GM21576 (cell line): ENCODE data around the gene ETV3.

Experiments used
- ATAC-seq: cut with Tn5 transposase; IDR thresholded peaks from one replicate; pipeline ENCODE4 v1.9.1; 2021; ENCODE audit warnings: mild to moderate bottlenecking, moderate library complexity; ENCODE audit not compliant: unreplicated experiment

Gene ETV3

DNA sequence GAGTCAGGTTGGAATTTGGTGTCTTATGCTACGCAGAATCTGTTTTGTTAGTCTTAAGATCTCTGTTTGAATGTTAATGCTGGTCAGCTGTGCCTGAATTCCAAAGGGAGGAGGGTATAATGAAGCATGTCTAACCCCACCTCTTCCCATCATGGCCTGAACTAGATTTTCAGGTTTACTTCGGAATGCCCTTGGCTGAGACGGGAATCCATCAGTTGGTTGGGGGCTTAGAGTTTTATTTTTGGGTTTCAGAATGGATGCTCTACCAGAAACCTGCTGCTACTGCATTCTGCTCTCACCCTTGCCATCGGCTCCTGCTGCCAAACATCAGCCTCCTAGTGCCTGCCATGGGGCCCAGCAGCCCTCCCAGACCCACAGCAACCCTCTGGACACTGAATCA is 24.1 kb upstream of the ETV3 start:
- ATAC-seq, result no peak

- no peak for ATAC-seq
These were observed 23.7 kb upstream of the ETV3 start for GRCh38 chr1:157161901-157162300.

DNA sequence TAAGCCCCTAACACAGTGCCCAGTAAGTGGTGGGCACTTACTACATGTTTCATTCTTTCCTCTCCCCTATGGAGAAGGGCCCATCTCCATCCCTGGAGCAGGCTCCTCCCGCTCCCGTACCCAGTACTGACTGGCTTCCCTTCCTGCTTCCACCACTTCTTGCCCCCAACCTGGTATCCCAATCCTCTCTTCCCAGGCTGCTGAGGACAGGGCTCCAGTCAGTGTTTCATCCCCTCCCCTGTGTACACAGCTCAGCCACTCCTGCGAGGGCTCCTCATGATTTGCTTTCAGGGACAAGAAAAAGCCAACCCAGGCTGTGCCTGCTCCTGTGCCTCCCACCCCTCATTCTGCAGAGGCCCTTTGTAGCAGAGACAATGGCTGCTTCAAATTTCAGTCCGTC is 20.8 kb upstream of the ETV3 start:
- no peak for ATAC-seq

DNA sequence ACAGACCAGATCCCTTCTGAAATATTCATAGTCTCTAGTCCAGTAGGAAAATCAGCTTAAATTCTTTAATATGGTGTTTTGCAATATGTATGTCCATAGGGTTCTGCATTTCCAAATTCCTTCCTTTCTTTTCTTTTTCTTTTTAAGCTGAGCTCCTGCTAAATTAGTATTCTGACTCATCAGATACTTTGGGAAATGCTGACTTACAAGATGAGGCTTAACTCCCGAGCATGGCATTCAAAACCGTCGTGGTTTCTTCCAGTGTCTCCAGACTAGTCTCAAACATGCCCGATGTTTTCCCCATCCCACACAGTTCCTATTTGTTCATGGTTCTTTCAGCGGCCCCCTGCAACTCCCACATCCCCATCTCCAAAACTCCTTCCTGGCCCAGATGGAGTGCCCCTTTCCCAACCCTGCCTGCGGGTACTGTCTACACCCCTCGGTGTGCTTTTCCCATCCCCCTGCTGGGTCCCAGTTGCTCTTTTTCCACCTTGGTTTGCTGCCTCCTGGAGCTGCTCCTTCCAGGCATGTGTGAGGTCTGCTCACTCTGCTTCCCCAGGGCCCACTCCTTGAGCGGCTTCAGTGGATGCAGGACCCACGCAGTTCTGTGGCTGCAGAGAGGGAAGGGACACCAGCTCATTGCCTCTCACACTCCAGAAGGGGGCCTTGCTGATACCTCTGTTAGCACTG is 19.5 kb upstream of the ETV3 start:
- ATAC-seq, result no peak

GRCh38 chr1:157156058-157156541 is 17.9 kb upstream of the ETV3 start:
- no peak for ATAC-seq

DNA sequence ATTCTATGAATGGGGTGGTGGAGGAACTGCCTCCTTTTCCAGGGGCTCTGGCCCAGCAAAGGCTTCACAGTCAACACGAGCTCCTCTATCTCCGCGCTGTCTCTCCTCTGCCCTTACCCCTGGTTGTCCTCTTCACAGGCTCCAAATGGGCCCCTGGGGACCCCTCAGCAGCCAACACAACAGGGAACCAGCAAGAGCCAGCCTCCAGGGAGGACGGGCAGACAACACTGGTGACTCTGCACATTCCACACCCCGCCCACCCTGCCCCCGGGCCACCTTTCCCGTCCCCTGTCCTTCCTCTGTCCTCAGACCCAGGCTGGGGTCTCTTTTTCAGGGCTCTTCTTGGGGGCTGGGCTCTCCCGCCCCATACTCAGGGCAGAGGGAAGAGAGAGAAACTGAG is 17.5 kb upstream of the ETV3 start:
- no peak for ATAC-seq

DNA sequence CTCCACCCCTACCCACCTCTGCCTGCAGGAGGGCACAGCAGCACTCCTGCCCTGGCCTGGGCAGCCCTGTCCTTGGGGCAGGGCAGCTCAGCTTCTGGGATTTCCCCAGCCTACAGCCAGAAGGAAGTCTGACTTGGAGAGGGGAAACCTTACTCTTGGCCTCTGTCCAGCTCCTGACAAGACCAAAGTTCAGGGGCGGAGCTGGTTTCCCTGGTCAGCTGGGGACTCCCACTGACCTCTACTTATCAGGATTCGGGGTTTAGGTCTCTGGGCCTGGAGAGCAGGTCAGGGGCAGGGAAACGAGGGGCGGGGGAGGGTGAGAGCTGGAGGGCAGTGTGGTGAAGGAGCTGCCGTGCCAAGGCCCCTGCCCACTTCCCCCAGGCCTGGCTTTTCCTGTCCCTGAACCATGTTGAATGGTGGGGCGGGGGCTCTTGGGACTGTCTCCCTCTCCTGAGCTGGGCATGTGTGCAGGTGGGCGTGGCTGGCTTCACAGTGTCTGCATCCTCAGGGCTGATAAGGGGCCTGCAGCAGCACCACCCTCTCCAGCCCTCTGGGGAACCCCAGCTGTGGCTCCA is 16.8 kb upstream of the ETV3 start:
- ATAC-seq, result no peak

GRCh38 chr1:157154291-157154690 is 16.1 kb upstream of the ETV3 start:
- no peak for ATAC-seq

DNA sequence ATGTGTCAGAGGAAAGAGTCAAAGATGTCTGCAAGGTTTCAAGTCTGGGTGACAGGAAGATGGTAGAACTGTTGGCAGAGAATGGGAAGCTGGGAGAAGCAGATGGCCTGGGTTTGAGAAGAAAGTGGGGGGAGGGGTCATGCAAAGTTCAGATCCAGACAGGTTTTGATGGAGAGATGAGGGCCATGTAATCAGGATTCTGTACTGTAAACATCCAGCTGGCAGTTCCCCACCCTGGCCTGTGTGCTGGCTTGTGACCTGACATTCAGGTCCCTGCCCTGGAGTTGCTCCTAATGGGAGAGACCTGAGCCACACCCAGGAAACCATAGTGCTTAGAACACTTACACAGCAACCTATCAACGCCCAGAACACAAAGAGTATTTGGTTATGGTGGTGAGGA is 15.6 kb upstream of the ETV3 start:
- no peak for ATAC-seq

GRCh38 chr1:157152510-157152909 is 14.3 kb upstream of the ETV3 start:
- no peak for ATAC-seq

DNA sequence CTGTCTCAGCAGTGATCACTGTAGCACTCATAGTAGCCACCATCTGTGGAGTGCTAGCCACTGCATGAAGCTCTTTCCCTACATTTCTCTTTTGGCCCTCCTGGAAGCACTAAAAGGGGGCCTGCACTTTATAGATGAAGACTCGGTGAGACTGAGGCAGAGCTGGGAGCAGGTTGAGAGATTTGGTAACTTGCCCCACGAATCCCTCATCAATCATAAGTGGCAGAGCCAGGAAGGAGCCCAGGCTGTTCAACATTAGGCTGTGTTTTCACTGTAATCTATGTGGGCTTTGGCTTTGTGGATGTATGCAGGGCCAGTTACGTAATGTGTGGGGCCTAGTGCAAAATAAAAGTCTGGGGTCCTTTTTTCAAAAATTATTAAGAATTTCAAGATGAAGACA is 13.3 kb upstream of the ETV3 start:
- no peak for ATAC-seq

GRCh38 chr1:157151073-157151472 is 12.9 kb upstream of the ETV3 start:
- ATAC-seq, result no peak

DNA sequence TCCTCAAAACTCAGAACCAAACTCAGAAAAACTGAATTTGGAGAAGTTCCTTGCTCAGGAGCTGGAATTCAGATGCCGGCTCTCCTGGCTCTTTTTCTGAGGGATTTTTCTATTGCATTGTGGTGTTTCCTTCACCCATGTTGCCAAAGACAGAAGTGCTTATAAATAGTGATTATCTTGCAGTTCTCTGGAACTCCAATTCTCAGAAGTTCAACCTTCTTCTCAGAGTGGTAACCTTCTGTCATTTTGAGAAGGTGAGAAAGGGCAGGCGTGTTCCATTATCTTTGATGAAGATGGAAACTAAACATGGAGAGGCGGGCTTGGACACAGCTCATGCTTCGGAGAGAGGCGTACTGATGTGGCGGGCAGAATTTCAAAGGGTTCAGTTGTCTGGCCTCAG is 12.4 kb upstream of the ETV3 start:
- no peak for ATAC-seq

DNA sequence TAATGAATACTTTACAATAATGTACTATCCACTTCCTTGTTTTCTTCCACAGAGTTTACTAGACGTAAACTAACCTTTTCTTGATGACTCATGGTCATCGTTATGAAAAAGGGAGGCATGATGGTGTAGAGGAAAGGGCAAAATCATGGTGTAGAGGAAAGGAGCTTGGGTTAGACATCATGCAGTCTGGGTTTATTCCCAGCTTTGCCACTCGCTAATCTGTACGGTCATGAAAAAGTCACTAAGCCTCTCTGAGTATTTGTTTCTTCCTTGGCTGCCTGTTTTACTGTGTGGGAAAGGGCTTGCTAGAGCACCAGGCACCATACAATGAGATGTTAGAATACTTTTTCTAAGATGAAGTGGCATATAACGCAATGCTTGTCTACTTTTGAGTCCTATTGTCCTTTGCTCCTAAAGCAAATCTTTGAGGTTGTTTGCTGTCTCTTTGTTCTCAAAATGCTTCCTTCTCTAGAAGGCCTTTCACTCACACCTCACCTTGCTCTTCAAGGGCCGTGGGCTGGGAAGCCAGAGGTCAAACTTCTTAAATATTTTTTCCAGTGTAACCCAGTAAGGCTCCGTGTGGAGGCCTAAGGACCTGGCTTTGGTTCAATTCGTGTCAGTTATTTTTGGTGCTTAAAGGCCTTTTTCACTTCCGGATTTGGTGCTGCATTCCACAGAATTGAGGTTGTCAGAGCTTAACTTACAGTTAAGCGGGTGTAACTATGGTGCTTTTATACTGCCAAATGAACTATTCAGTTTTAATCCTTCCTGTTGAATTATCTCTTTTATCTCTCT is 9.9 kb upstream of the ETV3 start:
- ATAC-seq, result no peak

DNA sequence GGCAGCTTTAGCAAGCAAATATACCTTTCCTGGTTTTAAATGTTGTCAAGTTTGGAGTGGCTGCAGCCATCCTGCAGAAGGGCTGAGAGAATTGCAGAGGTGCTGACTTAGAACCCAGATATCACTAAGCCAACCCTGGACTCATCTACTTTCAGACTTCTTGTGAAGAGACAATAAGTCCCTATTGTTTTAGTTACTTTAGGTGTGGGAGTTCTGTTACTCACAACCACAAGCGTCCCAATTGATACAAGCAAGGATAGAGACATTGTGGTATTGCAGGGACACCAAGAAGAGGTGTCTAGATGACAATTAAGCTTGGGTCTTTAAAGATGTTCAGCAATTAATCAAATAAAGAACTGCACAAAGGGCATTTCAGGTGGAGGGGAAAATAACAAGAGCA is 8.8 kb upstream of the ETV3 start:
- ATAC-seq, result no peak

DNA sequence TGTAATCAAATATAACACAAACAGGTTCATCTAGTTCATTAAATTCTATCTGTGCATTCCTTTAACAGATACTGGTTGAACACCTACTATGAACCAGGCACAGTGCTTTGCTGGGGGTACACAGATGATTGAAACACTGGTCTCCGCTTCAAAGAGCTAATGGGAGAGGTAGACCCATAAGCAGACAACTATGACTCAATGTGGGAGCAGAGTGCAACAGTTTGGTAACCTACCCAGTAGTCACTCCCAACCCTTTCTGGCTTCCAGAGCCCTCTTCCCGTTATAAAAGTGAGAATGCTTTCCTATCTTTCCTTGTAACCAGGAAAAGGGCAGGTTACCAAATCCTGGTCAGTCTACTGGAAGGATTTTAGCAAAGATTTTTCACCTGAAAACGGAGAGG is 8.0 kb upstream of the ETV3 start:
- ATAC-seq, result no peak

GRCh38 chr1:157145076-157145475 is 6.9 kb upstream of the ETV3 start:
- ATAC-seq, result no peak

- ATAC-seq, result no peak
These were observed 6.3 kb upstream of the ETV3 start for GRCh38 chr1:157144509-157144908.

DNA sequence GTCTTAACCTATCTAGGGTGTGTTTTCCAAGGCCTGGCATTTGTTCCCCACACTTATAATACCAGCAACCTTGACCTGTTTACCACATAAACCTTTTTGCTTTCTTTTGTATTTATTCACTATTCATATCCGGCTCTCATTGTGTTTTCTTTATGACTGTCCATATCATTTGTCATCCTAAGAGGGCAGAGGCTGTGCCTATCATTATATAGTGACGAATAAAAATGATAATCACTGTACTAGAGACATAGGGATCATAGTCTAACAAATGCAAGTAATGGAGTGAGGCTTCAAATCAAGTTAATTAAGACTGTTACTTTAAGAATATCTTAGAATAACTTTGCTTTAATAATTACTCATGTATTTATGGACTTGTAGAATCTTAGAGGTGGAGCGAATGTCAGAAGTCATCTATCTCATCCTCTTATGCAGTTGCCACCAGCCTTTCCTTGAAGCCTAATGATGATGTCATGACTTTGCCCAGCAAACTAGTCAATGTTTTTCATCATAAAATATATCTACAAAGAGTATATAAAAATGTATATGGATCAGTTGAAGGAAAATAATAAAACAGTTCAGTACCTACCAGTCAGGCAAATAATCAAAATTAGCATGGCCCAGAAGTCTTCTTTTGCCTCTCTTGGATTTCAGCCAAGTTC is 4.7 kb upstream of the ETV3 start:
- no peak for ATAC-seq

- no peak for ATAC-seq
These were observed 4.0 kb upstream of the ETV3 start for GRCh38 chr1:157142201-157142600.

DNA sequence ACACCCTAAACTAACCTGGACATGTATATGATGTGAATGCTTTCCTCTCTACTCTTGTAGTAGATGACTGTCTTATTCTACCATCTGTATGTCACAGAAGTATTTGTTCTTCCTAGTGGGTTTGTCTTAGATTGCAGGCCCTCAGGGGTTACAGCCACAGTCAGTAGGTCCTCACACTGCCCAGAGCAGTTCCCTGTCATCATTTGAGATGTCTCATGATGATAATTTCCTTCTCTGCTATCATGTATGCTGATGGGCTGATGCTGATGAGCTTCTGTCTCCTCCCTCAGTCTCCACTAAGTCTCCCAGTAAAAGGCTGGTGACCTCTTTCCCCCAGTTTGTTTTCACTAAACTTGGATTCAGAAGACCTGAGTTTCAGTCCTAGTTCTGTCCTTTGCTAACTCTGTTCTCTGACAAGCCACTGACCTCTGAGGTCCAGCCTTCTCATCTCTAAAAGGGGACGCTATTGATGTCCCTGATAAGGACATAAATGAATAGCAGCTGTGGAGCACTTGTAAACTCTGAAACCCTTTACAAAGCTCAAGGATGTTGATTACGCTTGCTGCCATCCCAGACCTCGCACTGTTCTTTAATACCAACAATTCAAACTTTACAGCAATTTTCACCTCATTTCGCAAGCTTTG is 3.1 kb upstream of the ETV3 start:
- no peak for ATAC-seq
